CD14-positive monocyte (primary cell): ENCODE results near the gene HOXC11. TPM values are rescaled to one million over a fixed set of nuclear protein-coding genes. Genes with fewer than 3 reads are reported as not detected.
A peak's percentile ranks its signal among the peaks of the same experiment; 100 is the strongest.

ENCODE experiments used
- DNase-seq, 3 donors: peaks; one replicate each; pipeline ENCODE4 v3.0.0-alpha.2; 2011 to 2022
- H2AFZ ChIP-seq: 2 replicates; pipeline ENCODE4 v1.6.0; 2012; ENCODE audit warnings: mild to moderate bottlenecking, low read depth, low read length, inconsistent platforms; ENCODE audit not compliant: insufficient read depth, poor library complexity, severe bottlenecking
- H3K27ac ChIP-seq, 2 donors: 1 replicate in 1 of 2; 2 replicates in 1 of 2; pipeline ENCODE4 v1.5.1; 2012 to 2013; ENCODE audit warnings: low read length in 2 of 2, control low read depth in 1 of 2, inconsistent platforms in 1 of 2, low read depth in 1 of 2, mild to moderate bottlenecking in 1 of 2
- H3K27me3 ChIP-seq, 2 donors: one replicate each; pipeline versions ENCODE4 v1.6.0 to v1.6.1; 2011 to 2013; ENCODE audit warnings: low read length in 2 of 2; ENCODE audit not compliant: control insufficient read depth in 2 of 2, insufficient read depth in 2 of 2
- H3K36me3 ChIP-seq, 2 donors: replicated peaks in 1 of 2; 1 replicate in 1 of 2; 2 replicates in 1 of 2; pipeline versions ENCODE4 v1.5.1 to v1.6.1; 2012 to 2013; ENCODE audit warnings: low read length in 2 of 2, control low read depth in 1 of 2, inconsistent platforms in 1 of 2, mild to moderate bottlenecking in 1 of 2; ENCODE audit not compliant: insufficient read depth in 2 of 2, control insufficient read depth in 1 of 2
- H3K4me1 ChIP-seq, 2 donors: 1 replicate in 1 of 2; 2 replicates in 1 of 2; pipeline versions ENCODE4 v1.5.1 to v1.6.1; 2012 to 2013; ENCODE audit warnings: low read length in 2 of 2, control low read depth in 1 of 2, inconsistent platforms in 1 of 2, mild to moderate bottlenecking in 1 of 2, moderate library complexity in 1 of 2; ENCODE audit not compliant: insufficient read depth in 2 of 2, control insufficient read depth in 1 of 2
- H3K4me2 ChIP-seq: replicated peaks from 2 replicates; pipeline ENCODE3; 2012; ENCODE audit warnings: low read length, moderate library complexity, mild to moderate bottlenecking; ENCODE audit not compliant: poor library complexity, severe bottlenecking; ENCODE audit errors: extremely low read depth
- H3K4me3 ChIP-seq, 3 experiments: fragments of 200-600 bp in 1 of 3; sonication (generic) in 1 of 3; replicated peaks in 1 of 3; 1 replicate in 2 of 3; 2 replicates in 1 of 3; pipeline ENCODE4 v1.5.1; 2011 to 2013; ENCODE audit warnings: low read length in 3 of 3, mild to moderate bottlenecking in 3 of 3, control low read depth in 2 of 3, low read depth in 2 of 3, inconsistent platforms in 1 of 3, moderate library complexity in 1 of 3
- H3K79me2 ChIP-seq: 2 replicates; pipeline ENCODE4 v1.6.0; 2012; ENCODE audit warnings: mild to moderate bottlenecking, control low read depth, inconsistent platforms, low read length, moderate library complexity; ENCODE audit not compliant: insufficient read depth
- H3K9ac ChIP-seq: 2 replicates; pipeline ENCODE4 v1.6.0; 2017; ENCODE audit warnings: low read length, mild to moderate bottlenecking; ENCODE audit not compliant: insufficient read depth, poor library complexity, severe bottlenecking
- H3K9me3 ChIP-seq, 2 donors: replicated peaks in 1 of 2; 1 replicate in 1 of 2; 2 replicates in 1 of 2; pipeline versions ENCODE4 v1.5.1 to v1.6.1; 2012 to 2013; ENCODE audit warnings: low read length in 2 of 2, control low read depth in 1 of 2; ENCODE audit not compliant: control insufficient read depth in 1 of 2, insufficient read depth in 1 of 2
- H4K20me1 ChIP-seq: 2 replicates; pipeline ENCODE4 v1.6.0; 2012; ENCODE audit warnings: mild to moderate bottlenecking, low read length, control low read depth, moderate library complexity; ENCODE audit not compliant: insufficient read depth
- H3K27ac Mint-ChIP-seq, 7 donors: one replicate each; pipeline ENCODE4 v1.8.0; 2020; ENCODE audit warnings: mild to moderate bottlenecking in 7 of 7, mixed read lengths in 7 of 7, moderate library complexity in 6 of 7, inconsistent platforms in 2 of 7
- H3K27me3 Mint-ChIP-seq, 3 donors: one replicate each; pipeline ENCODE4 v1.8.0; 2021 to 2022; ENCODE audit warnings: low read depth in 3 of 3, mild to moderate bottlenecking in 3 of 3, mixed read lengths in 3 of 3, moderate library complexity in 3 of 3, inconsistent platforms in 1 of 3
- H3K36me3 Mint-ChIP-seq, 2 donors: one replicate each; pipeline ENCODE4 v1.8.0; 2020; ENCODE audit warnings: mixed read lengths in 2 of 2, inconsistent platforms in 1 of 2, mild to moderate bottlenecking in 1 of 2
- H3K4me1 Mint-ChIP-seq: one replicate; pipeline ENCODE4 v1.8.0; 2020; ENCODE audit warnings: mild to moderate bottlenecking, mixed read lengths
- H3K4me3 Mint-ChIP-seq, 2 donors: one replicate each; pipeline ENCODE4 v1.8.0; 2020; ENCODE audit warnings: mild to moderate bottlenecking in 2 of 2, mixed read lengths in 2 of 2, moderate library complexity in 1 of 2
- H3K9me3 Mint-ChIP-seq, 7 donors: one replicate each; pipeline ENCODE4 v1.8.0; 2020 to 2022; ENCODE audit warnings: mixed read lengths in 7 of 7, mild to moderate bottlenecking in 6 of 7, moderate library complexity in 6 of 7, inconsistent platforms in 2 of 7
- CTCF ChIP-seq: fragments of 200-600 bp; IDR thresholded peaks from one replicate; pipeline ENCODE4 v1.8.0; 2022; ENCODE audit warnings: antibody characterized with exemption, mild to moderate bottlenecking
- WGBS: methylation state at CpG from one replicate; pipeline ENCODE4 v1.1.5; 2013; ENCODE audit warnings: missing lambda C conversion rate; ENCODE audit not compliant: insufficient coverage; 5-methylcytosine and 5-hydroxymethylcytosine counted together
- intact Hi-C, 2 donors: fragments of 100-400 bp; cut with micrococcal nuclease; formaldehyde crosslinking; loops; one replicate each; pipeline versions ENCODE4 v1.15.0 to v1.15.1; 2023
- polyA plus RNA-seq, 3 donors: library from polyadenylated mRNA; depleted of rRNA in 1 of 3; unstranded in 2 of 3; stranded (reverse) in 1 of 3; fragments of 300-500 nt in 2 of 3; fragments of >200 nt in 1 of 3; fragmentation: Illumina TruSeq in 2 of 3; gene quantifications; 1 replicate in 2 of 3; 2 replicates in 1 of 3; pipeline ENCODE4 v1.2.3, GENCODE V29; 2012 to 2021

Gene HOXC11
- polyA plus RNA-seq, 3 donors = not detected

- H3K27ac ChIP-seq = no peak overlapping the region
- H3K4me2 ChIP-seq = no peak overlapping the region
- peak overlapping the region in 1 of 7 donors; percentile 31 for H3K27ac Mint-ChIP-seq
- peak overlapping the region in 1 of 2 donors; percentile 62 for H3K4me3 Mint-ChIP-seq
- no peaks in the 10 kb centered on the region for H3K36me3 ChIP-seq
- peaks cover 2 to 12% of the 10 kb centered on the region in 2 donors for H3K36me3 Mint-ChIP-seq
- H4K20me1 ChIP-seq = no peaks in the 10 kb centered on the region
- H3K4me3 ChIP-seq = no peak overlapping the region
- intact Hi-C loops = loop anchor here in 1 of 2 donors (5.0 kb wide), 1 partner anchor 44 kb away; no protein-coding TSS in a partner anchor
- no peak overlapping the region for H2AFZ ChIP-seq
- no peaks in the 10 kb centered on the region for H3K4me1 ChIP-seq
- H3K9me3 Mint-ChIP-seq = peaks cover 0 to 60% (median 21%) of the 10 kb centered on the region in 7 donors
- no peaks in the 10 kb centered on the region for H3K79me2 ChIP-seq
- no peak for TF ChIP-seq CTCF
- peaks cover 3 to 87% of the 10 kb centered on the region in 2 donors for H3K9me3 ChIP-seq
- H3K4me1 Mint-ChIP-seq = peaks cover 6% of the 10 kb centered on the region
- H3K27me3 ChIP-seq = peaks cover 92 to 99% of the 10 kb centered on the region in 2 donors
- 6% methylated on average over 25 of the region's 38 CpGs for whole genome bisulfite sequencing
- no peak for DNase-seq
- H3K9ac ChIP-seq = no peak overlapping the region
- H3K27me3 Mint-ChIP-seq = peaks cover 97 to 99% (median 97%) of the 10 kb centered on the region in 3 donors
These were observed 19.8 kb upstream of the HOXC11 start for GRCh38 chr12:53952871-53953734.

- no peak overlapping the region for H3K4me2 ChIP-seq
- peaks cover 95 to 99% (median 95%) of the 10 kb centered on the region in 3 donors for H3K27me3 Mint-ChIP-seq
- H3K4me3 Mint-ChIP-seq = peak overlapping the region in 1 of 2 donors; percentile 62
- H3K27ac ChIP-seq = no peak overlapping the region
- TF ChIP-seq CTCF = no peak
- H3K9ac ChIP-seq = no peak overlapping the region
- no peaks in the 10 kb centered on the region for H3K79me2 ChIP-seq
- peaks cover 0 to 60% (median 27%) of the 10 kb centered on the region in 7 donors for H3K9me3 Mint-ChIP-seq
- no peak for DNase-seq
- no peaks in the 10 kb centered on the region for H3K4me1 ChIP-seq
- no peaks in the 10 kb centered on the region for H3K36me3 ChIP-seq
- H4K20me1 ChIP-seq = no peaks in the 10 kb centered on the region
- no peak overlapping the region for H3K4me3 ChIP-seq
- H3K4me1 Mint-ChIP-seq = peaks cover 6% of the 10 kb centered on the region
- intact Hi-C loops = loop anchor here in 1 of 2 donors (5.0 kb wide), 1 partner anchor 43 kb away; no protein-coding TSS in a partner anchor
- peaks cover 3 to 85% of the 10 kb centered on the region in 2 donors for H3K9me3 ChIP-seq
- no peak overlapping the region for H3K27ac Mint-ChIP-seq
- H2AFZ ChIP-seq = no peak overlapping the region
- whole genome bisulfite sequencing = 16% methylated on average over 4 of the region's 19 CpGs
- H3K27me3 ChIP-seq = peaks cover 92 to 99% of the 10 kb centered on the region in 2 donors
- peaks cover 2 to 12% of the 10 kb centered on the region in 2 donors for H3K36me3 Mint-ChIP-seq
These were observed 18.9 kb upstream of the HOXC11 start for GRCh38 chr12:53953831-53954693.
